ENCODE measurements around the gene PLXDC2. TPM values are rescaled to one million over a fixed set of nuclear protein-coding genes. Genes with fewer than 3 reads are reported as not detected.
"Not testable (repeated sequence)": the region's sequence is repeated elsewhere in the genome, so short reads cannot be mapped to it uniquely, and the experiment has no call there.

PLXDC2 gene
- total and polyA plus RNA-seq, 8 donors, result 2.1 to 57.2 (median 11.2) TPM

- 60 to 89% (median 77%) methylated on average over 3 of the region's 3 CpGs for WGBS, 5 donors
- Histone ChIP-seq H3K4me1 (no peaks in the 10 kb centered on the region), H3K27ac (no peak overlapping the region), H3K4me3 (no peak overlapping the region), H3K9me3 (no peaks in the 10 kb centered on the region), H3K36me3 (peaks cover 0 to 7% (median 0%) of the 10 kb centered on the region in 4 donors), H3K27me3 (no peaks in the 10 kb centered on the region)
- TF ChIP-seq EP300 (IDR thresholded peaks at IDR 0.05) (no peak), POLR2A (IDR thresholded peaks at IDR 0.05) (no peak), CTCF (IDR thresholded peaks at IDR 0.05) (no peak), POLR2AphosphoS5 (IDR thresholded peaks at IDR 0.05) (no peak)
- intact Hi-C loops (cut with DNase I; ENCODE audit: low total_unique reads), result no loop called here
- no peak for DNase-seq
Observed at GRCh38 chr10:20175719-20176118, 359.5 kb downstream of the PLXDC2 start.

- no peaks in the 10 kb centered on the region for H3K27me3 ChIP-seq
- H3K36me3 ChIP-seq, result peaks cover 0 to 7% (median 0%) of the 10 kb centered on the region in 4 donors
- no peak overlapping the region for H3K27ac ChIP-seq
- H3K9me3 ChIP-seq, result no peaks in the 10 kb centered on the region
- WGBS, 5 donors, result 65 to 94% (median 74%) methylated on average over 1 of the region's 1 CpG
- DNase-seq, result no peak
- H3K4me1 ChIP-seq, result no peaks in the 10 kb centered on the region
- TF ChIP-seq EP300 (IDR thresholded peaks at IDR 0.05) (no peak), POLR2AphosphoS5 (IDR thresholded peaks at IDR 0.05) (no peak), POLR2A (IDR thresholded peaks at IDR 0.05) (no peak), CTCF (IDR thresholded peaks at IDR 0.05) (no peak)
- H3K4me3 ChIP-seq, result no peak overlapping the region
- intact Hi-C loops (cut with DNase I; ENCODE audit: low total_unique reads), result no loop called here
Observed at GRCh38 chr10:20180766-20181165, 364.5 kb downstream of the PLXDC2 start.

- no peaks in the 10 kb centered on the region for H3K27me3 ChIP-seq
- DNase-seq, result peak in 1 of 2 donors; percentile 13
- H3K4me3 ChIP-seq, result no peak overlapping the region
- no peak for TF ChIP-seq EP300 (IDR thresholded peaks at IDR 0.05)
- TF ChIP-seq POLR2A (IDR thresholded peaks at IDR 0.05), result no peak
- no peak for TF ChIP-seq POLR2AphosphoS5 (IDR thresholded peaks at IDR 0.05)
- no peak for TF ChIP-seq CTCF (IDR thresholded peaks at IDR 0.05)
- H3K36me3 ChIP-seq, result peaks cover 0 to 7% (median 0%) of the 10 kb centered on the region in 4 donors
- WGBS, 5 donors, result 54 to 63% (median 56%) methylated on average over 5 of the region's 5 CpGs
- H3K9me3 ChIP-seq, result no peaks in the 10 kb centered on the region
- H3K27ac ChIP-seq, result no peak overlapping the region
- intact Hi-C loops (cut with DNase I; ENCODE audit: low total_unique reads), result no loop called here
- no peaks in the 10 kb centered on the region for H3K4me1 ChIP-seq
Observed at GRCh38 chr10:20181434-20181833, 365.2 kb downstream of the PLXDC2 start.

- TF ChIP-seq CTCF (IDR thresholded peaks at IDR 0.05) (no peak), POLR2A (IDR thresholded peaks at IDR 0.05) (no peak), EP300 (IDR thresholded peaks at IDR 0.05) (no peak), POLR2AphosphoS5 (IDR thresholded peaks at IDR 0.05) (no peak)
- no peaks in the 10 kb centered on the region for H3K27me3 ChIP-seq
- H3K36me3 ChIP-seq, result no peaks in the 10 kb centered on the region
Observed at GRCh38 chr10:20185116-20185515, 368.9 kb downstream of the PLXDC2 start.

GRCh38 chr10:20191392-20191791 is 375.2 kb downstream of the PLXDC2 start:
- H3K4me3 ChIP-seq; DNase-seq; H3K9me3 ChIP-seq; H3K27ac ChIP-seq; H3K36me3 ChIP-seq; H3K4me1 ChIP-seq; intact Hi-C loops (cut with DNase I; ENCODE audit: low total_unique reads); H3K27me3 ChIP-seq: not testable (repeated sequence)
- 47 to 68% (median 61%) methylated on average over 2 to 3 of the region's 3 CpGs for WGBS, 5 donors

More at GRCh38 chr10:20185116-20185515, 368.9 kb downstream of the PLXDC2 start:
- H3K9me3 ChIP-seq, result no peaks in the 10 kb centered on the region
- no peak for DNase-seq
- H3K27ac ChIP-seq, result no peak overlapping the region
- H3K4me1 ChIP-seq, result no peaks in the 10 kb centered on the region
- intact Hi-C loops (cut with DNase I; ENCODE audit: low total_unique reads), result no loop called here
- H3K4me3 ChIP-seq, result no peak overlapping the region
